IMR-90 (cell line): ENCODE data around the gene GLG1. TPM values are rescaled to one million over a fixed set of nuclear protein-coding genes. Genes with fewer than 3 reads are reported as not detected.

Experiments
- ATAC-seq: fragments of 200-7000 bp; cut with Tn5 transposase; 2 replicates; pipeline ENCODE4 v1.9.1; 2020; ENCODE audit warnings: low read depth, mild to moderate bottlenecking, moderate library complexity
- BruUV-seq: library from RNA; stranded (reverse); fragments of 400-500 nt; replicated peaks from 2 replicates; lab custom pipeline; 2021; lab: Mats Ljungman, UMichigan
- CTCF ChIA-PET: fragments of 300-600 bp; formaldehyde crosslinking; extraction: SDS; loops from one replicate; lab custom pipeline; 2021; ENCODE audit warnings: antibody characterized with exemption; lab: Yijun Ruan, JAX
- POLR2A ChIA-PET: fragments of 300-600 bp; sonication (Branson Sonifier 250); formaldehyde crosslinking; loops from one replicate; lab custom pipeline; 2022; ENCODE audit warnings: antibody characterized with exemption; ENCODE audit not compliant: unreplicated experiment; lab: Charles Lee
- DNase-seq: peaks from one replicate; pipeline ENCODE4 v3.0.0; 2013
- H2AFZ ChIP-seq: replicated peaks from 2 replicates; pipeline ENCODE3; 2013; ENCODE audit warnings: low read length, mild to moderate bottlenecking; ENCODE audit not compliant: poor library complexity
- H2AK5ac ChIP-seq: 2 replicates; pipeline ENCODE4 v1.6.1; 2013; ENCODE audit warnings: low read depth, low read length, inconsistent platforms
- H2AK9ac ChIP-seq: replicated peaks from 2 replicates; pipeline ENCODE3; 2013; ENCODE audit warnings: mild to moderate bottlenecking, low read depth, low read length, moderate library complexity; ENCODE audit not compliant: poor library complexity
- H2BK120ac ChIP-seq: 2 replicates; pipeline ENCODE4 v1.6.1; 2013; ENCODE audit warnings: low read depth, low read length, inconsistent platforms
- H2BK15ac ChIP-seq: 3 replicates; pipeline ENCODE4 v1.6.1; 2013; ENCODE audit warnings: low read depth, low read length, inconsistent platforms
- H2BK20ac ChIP-seq: 2 replicates; pipeline ENCODE4 v1.6.1; 2013; ENCODE audit warnings: low read depth, mild to moderate bottlenecking, inconsistent platforms, low read length, moderate library complexity
- H2BK5ac ChIP-seq: 2 replicates; pipeline ENCODE4 v1.6.1; 2013; ENCODE audit warnings: mild to moderate bottlenecking, low read depth, low read length, inconsistent platforms; ENCODE audit not compliant: poor library complexity, severe bottlenecking
- H3K14ac ChIP-seq: replicated peaks from 2 replicates; pipeline ENCODE4 v1.6.1; 2013; ENCODE audit warnings: low read depth, low read length, inconsistent platforms
- H3K18ac ChIP-seq: 2 replicates; pipeline ENCODE4 v1.6.1; 2013; ENCODE audit warnings: low read depth, low read length, control low read depth
- H3K23ac ChIP-seq: 2 replicates; pipeline ENCODE4 v1.6.1; 2013; ENCODE audit warnings: low read depth, low read length, inconsistent platforms
- H3K27ac ChIP-seq: 2 replicates; pipeline ENCODE4 v1.5.1; 2013; ENCODE audit warnings: mild to moderate bottlenecking, control low read depth, low read length; ENCODE audit not compliant: insufficient read depth
- H3K27me3 ChIP-seq: 2 replicates; pipeline ENCODE4 v1.6.1; 2013; ENCODE audit warnings: low read length; ENCODE audit not compliant: control insufficient read depth, insufficient read depth
- H3K36me3 ChIP-seq: 2 replicates; pipeline ENCODE4 v1.6.1; 2013; ENCODE audit warnings: low read length, mixed read lengths; ENCODE audit not compliant: control insufficient read depth, insufficient read depth
- H3K4ac ChIP-seq: 2 replicates; pipeline ENCODE4 v1.6.1; 2013; ENCODE audit warnings: low read depth, low read length, inconsistent platforms
- H3K4me1 ChIP-seq: 2 replicates; pipeline ENCODE4 v1.6.1; 2013; ENCODE audit warnings: low read length, mixed read lengths; ENCODE audit not compliant: control insufficient read depth, insufficient read depth
- H3K4me2 ChIP-seq: 2 replicates; pipeline ENCODE4 v1.6.1; 2013; ENCODE audit warnings: low read depth, mild to moderate bottlenecking, control low read depth, low read length, moderate library complexity
- H3K4me3 ChIP-seq: 2 replicates; pipeline ENCODE4 v1.5.1; 2013; ENCODE audit warnings: low read depth, mild to moderate bottlenecking, control low read depth, low read length, moderate library complexity; ENCODE audit not compliant: insufficient read depth
- H3K56ac ChIP-seq: 2 replicates; pipeline ENCODE4 v1.6.1; 2013; ENCODE audit warnings: low read length, inconsistent platforms; ENCODE audit not compliant: insufficient read depth; ENCODE audit errors: extremely low read depth
- H3K79me1 ChIP-seq, 2 experiments: 2 replicates each; pipeline ENCODE4 v1.6.1; 2013; ENCODE audit warnings: low read length in 2 of 2, inconsistent platforms in 1 of 2, low read depth in 1 of 2
- H3K9ac ChIP-seq: 2 replicates; pipeline ENCODE4 v1.6.1; 2013; ENCODE audit warnings: low read depth, low read length, control low read depth
- H3K9me1 ChIP-seq: 2 replicates; pipeline ENCODE4 v1.6.1; 2013; ENCODE audit warnings: low read length, inconsistent platforms; ENCODE audit not compliant: insufficient read depth
- H3K9me3 ChIP-seq: 2 replicates; pipeline ENCODE4 v1.6.1; 2013; ENCODE audit warnings: low read length; ENCODE audit not compliant: control insufficient read depth, insufficient read depth
- H4K20me1 ChIP-seq: 2 replicates; pipeline ENCODE4 v1.6.1; 2013; ENCODE audit warnings: low read length, inconsistent platforms; ENCODE audit not compliant: insufficient read depth
- H4K5ac ChIP-seq: 2 replicates; pipeline ENCODE4 v1.6.1; 2013; ENCODE audit warnings: mild to moderate bottlenecking, low read depth, low read length, control low read depth
- H4K8ac ChIP-seq, 2 experiments: 2 replicates each; pipeline ENCODE4 v1.6.1; 2013; ENCODE audit warnings: low read depth in 2 of 2, low read length in 2 of 2, control low read depth in 1 of 2, inconsistent platforms in 1 of 2
- H4K91ac ChIP-seq: 2 replicates; pipeline ENCODE4 v1.6.1; 2013; ENCODE audit warnings: low read depth, low read length, inconsistent platforms; ENCODE audit not compliant: insufficient read depth
- FOS ChIP-seq: fragments of 150-350 bp; IDR thresholded peaks from 2 replicates; pipeline ENCODE4 v1.6.1; 2016; ENCODE audit warnings: low read depth, low read length
- WGBS, 2 experiments: methylation state at CpG; one replicate each; pipeline versions ENCODE4 v1.1.5 to v1.1.7; 2013; ENCODE audit warnings: missing lambda C conversion rate in 2 of 2; ENCODE audit not compliant: insufficient read length in 1 of 2; ENCODE audit errors: extremely low coverage in 2 of 2; 5-methylcytosine and 5-hydroxymethylcytosine counted together
- dilution Hi-C: fragments of 300-500 bp; cut with HindIII; formaldehyde crosslinking; loops from one replicate; pipeline ENCODE4 v1.14.3; 2018; ENCODE audit warnings: low sequenced_read_pairs; ENCODE audit not compliant: unreplicated experiment
- in situ Hi-C: fragments of 300-500 bp; cut with MboI; formaldehyde crosslinking; loops from 3 replicates; pipeline ENCODE4 v1.14.3; 2019; ENCODE audit warnings: low sequenced_read_pairs, inconsistent platforms, mixed read lengths
- intact Hi-C: fragments of 100-400 bp; cut with micrococcal nuclease; formaldehyde crosslinking; loops from 2 replicates; pipeline ENCODE4 v1.10.0; 2022
- polyA plus RNA-seq, 3 experiments: library from polyadenylated mRNA; depleted of rRNA; stranded (reverse); fragments of >200 nt; gene quantifications; 2 replicates each; pipeline ENCODE4 v1.2.3, GENCODE V29; 2012; ENCODE audit warnings: low replicate concordance in 1 of 3
- total RNA-seq: library from RNA; depleted of rRNA; stranded (reverse); fragments of >200 nt; gene quantifications from 2 replicates; pipeline ENCODE4 v1.2.3, GENCODE V29; 2012

GLG1 gene
- total and polyA plus RNA-seq, 2 of the 4 experiments (the other 2 are of a cell fraction), result 91.0 to 107 TPM

- Histone ChIP-seq H3K23ac (no peak overlapping the region), H3K4me1 (no peaks in the 10 kb centered on the region), H2AK9ac (no peak overlapping the region), H3K9me1 (no peaks in the 10 kb centered on the region), H3K9ac (no peak overlapping the region), H3K79me1 (peaks cover 0 to 13% of the 10 kb centered on the region in 2 experiments; a peak in 2 of 4 replicates), H4K91ac (no peak overlapping the region), H4K20me1 (no peaks in the 10 kb centered on the region), H2AK5ac (no peak overlapping the region), H4K5ac (no peak overlapping the region), H3K9me3 (no peaks in the 10 kb centered on the region), H3K4me3 (no peak overlapping the region), H3K27ac (no peak overlapping the region), H3K14ac (no peak overlapping the region), H3K4me2 (no peak overlapping the region), H3K18ac (no peak overlapping the region), H3K56ac (no peak overlapping the region), H4K8ac (no peak overlapping the region), H3K36me3 (peaks cover 25% of the 10 kb centered on the region), H2AFZ (no peak overlapping the region), H2BK15ac (no peak overlapping the region), H2BK5ac (no peak overlapping the region), H2BK120ac (no peak overlapping the region), H3K27me3 (no peaks in the 10 kb centered on the region), H2BK20ac (no peak overlapping the region), H3K4ac (no peak overlapping the region)
- no CpG with 5 or more reads among the region's 7 CpGs for WGBS, 2 experiments
- DNase-seq, result no peak
- no peak for ATAC-seq
- ChIA-PET POLR2A (no interaction called here), CTCF (interaction anchor here (1.7 kb wide), 1 partner anchor 14 kb away, joined by 6 read pairs; no protein-coding TSS in a partner anchor)
- dilution Hi-C loops (no loop called here), in situ Hi-C loops (no loop called here), intact Hi-C loops (no loop called here)
- TF ChIP-seq FOS, result no peak
- BruUV-seq, result no TSS peak
Observed at GRCh38 chr16:74637742-74638453, 31.0 kb upstream of the GLG1 start.
